Measurements from ENCODE around the gene UNC13B. TPM values are rescaled to one million over a fixed set of nuclear protein-coding genes. Genes with fewer than 3 reads are reported as not detected.

UNC13B gene
- total RNA-seq, 2 donors from 2014 or later = 1.4 to 1.7 TPM

DNA sequence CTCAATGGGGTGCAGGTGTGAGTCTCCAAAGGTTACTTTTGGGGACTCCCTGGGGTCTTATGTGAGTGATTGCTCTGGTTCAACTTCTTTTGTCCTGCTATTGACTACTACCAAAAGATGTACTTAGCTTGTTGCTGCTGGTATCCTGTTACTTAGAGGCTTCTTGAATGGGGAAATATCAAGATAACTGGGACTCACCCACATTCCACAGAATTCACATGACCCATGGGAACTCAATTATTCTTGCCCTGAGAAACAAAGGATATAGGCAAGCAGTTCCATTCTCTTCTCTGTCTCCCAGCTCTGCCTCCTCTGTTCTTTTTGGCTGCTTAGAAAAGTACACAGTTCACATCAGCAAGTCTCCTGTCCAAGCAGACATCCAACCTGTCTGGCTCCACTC lies 105.9 kb downstream of the UNC13B start:
- Mint-ChIP-seq H3K9me3 (no peaks in the 10 kb centered on the region), H3K4me3 (no peak overlapping the region), H3K36me3 (ENCODE audit: low read depth) (no peaks in the 10 kb centered on the region), H3K4me1 (no peaks in the 10 kb centered on the region), H3K27ac (no peak overlapping the region), H3K27me3 (peaks cover 19% of the 10 kb centered on the region)
- no peak for ATAC-seq (replicated peaks)

GRCh38 chr9:35269919-35270318 lies 108.1 kb downstream of the UNC13B start:
- no peaks in the 10 kb centered on the region for H3K36me3 Mint-ChIP-seq (ENCODE audit: low read depth)
- H3K27ac Mint-ChIP-seq = no peak overlapping the region
- no peaks in the 10 kb centered on the region for H3K4me1 Mint-ChIP-seq
- no peak overlapping the region for H3K4me3 Mint-ChIP-seq
- peaks cover 12% of the 10 kb centered on the region for H3K27me3 Mint-ChIP-seq
- ATAC-seq (replicated peaks) = no peak
- H3K9me3 Mint-ChIP-seq = no peaks in the 10 kb centered on the region

DNA sequence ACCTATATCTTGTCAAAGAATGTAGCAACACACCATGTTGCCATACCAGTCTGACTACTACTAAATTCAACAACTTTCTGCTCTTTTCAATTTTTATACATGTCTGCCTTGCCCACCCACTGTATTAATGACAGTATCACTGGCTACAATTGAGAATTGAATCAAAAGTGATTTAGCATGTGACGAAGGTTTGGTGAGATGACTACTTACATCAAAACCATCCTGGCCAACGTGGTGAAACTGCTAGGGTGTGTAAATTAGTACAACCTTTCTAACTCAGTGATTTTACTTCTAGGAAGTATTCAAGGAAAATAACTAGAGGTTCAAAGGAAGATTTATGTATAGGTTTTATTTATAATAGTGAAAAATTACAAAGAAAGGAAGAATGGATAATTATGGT lies 109.8 kb downstream of the UNC13B start:
- Mint-ChIP-seq H3K4me3 (no peak overlapping the region), H3K4me1 (peaks cover 6% of the 10 kb centered on the region), H3K27ac (no peak overlapping the region), H3K27me3 (peaks cover 10% of the 10 kb centered on the region), H3K9me3 (no peaks in the 10 kb centered on the region), H3K36me3 (ENCODE audit: low read depth) (no peaks in the 10 kb centered on the region)
- ATAC-seq (replicated peaks) = peak; percentile 57

DNA sequence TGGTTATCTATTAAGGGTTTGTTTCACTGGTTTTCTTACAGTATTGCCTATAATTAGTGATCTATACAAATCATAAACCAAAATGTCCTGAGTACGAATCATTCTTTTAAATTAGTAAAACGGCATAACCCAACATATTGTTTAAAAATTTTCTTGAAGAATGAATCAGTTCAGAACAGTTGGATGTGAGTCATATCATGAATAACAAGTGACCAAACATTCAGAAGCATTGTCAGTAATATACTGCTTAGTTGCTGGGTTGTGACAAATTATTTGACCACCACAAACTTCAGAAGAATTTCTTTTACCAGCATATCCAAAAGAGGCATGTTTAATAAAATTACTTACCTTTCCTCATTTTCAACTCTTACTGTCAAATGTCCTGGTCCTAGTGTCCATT lies 111.2 kb downstream of the UNC13B start:
- Mint-ChIP-seq H3K9me3 (no peaks in the 10 kb centered on the region), H3K4me1 (peaks cover 11% of the 10 kb centered on the region), H3K27ac (no peak overlapping the region), H3K4me3 (no peak overlapping the region), H3K36me3 (ENCODE audit: low read depth) (no peaks in the 10 kb centered on the region), H3K27me3 (peaks cover 9% of the 10 kb centered on the region)
- peak; percentile 43 for ATAC-seq (replicated peaks)

- peaks cover 14% of the 10 kb centered on the region for H3K4me1 Mint-ChIP-seq
- no peak overlapping the region for H3K27ac Mint-ChIP-seq
- H3K4me3 Mint-ChIP-seq = no peak overlapping the region
- H3K9me3 Mint-ChIP-seq = no peaks in the 10 kb centered on the region
- peaks cover 6% of the 10 kb centered on the region for H3K27me3 Mint-ChIP-seq
- ATAC-seq (replicated peaks) = peak; percentile 48
- no peaks in the 10 kb centered on the region for H3K36me3 Mint-ChIP-seq (ENCODE audit: low read depth)
These were observed 111.8 kb downstream of the UNC13B start for GRCh38 chr9:35273591-35273990.

DNA sequence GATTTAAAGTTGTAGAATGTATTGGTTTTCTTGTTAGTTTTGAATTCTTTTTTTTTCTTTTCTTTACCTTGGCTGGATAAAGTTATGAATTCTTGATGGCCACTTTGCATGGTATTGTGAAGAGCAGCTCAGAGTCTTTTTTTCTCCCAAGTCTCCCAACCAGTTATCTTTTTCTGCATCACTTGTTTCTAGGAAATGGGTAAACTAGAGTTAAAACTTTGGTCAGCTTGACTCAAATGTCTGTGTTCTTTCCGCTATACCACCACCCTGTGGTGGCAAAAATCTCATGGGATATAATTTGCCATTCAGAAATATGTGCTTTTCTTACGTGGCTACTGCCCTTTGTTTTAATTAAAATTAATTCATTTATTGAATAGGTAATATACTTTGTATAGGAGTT lies 113.2 kb downstream of the UNC13B start:
- no peak overlapping the region for H3K4me3 Mint-ChIP-seq
- no peaks in the 10 kb centered on the region for H3K36me3 Mint-ChIP-seq (ENCODE audit: low read depth)
- H3K9me3 Mint-ChIP-seq = no peaks in the 10 kb centered on the region
- no peak for ATAC-seq (replicated peaks)
- peaks cover 5% of the 10 kb centered on the region for H3K27me3 Mint-ChIP-seq
- H3K4me1 Mint-ChIP-seq = peaks cover 14% of the 10 kb centered on the region
- H3K27ac Mint-ChIP-seq = no peak overlapping the region

DNA sequence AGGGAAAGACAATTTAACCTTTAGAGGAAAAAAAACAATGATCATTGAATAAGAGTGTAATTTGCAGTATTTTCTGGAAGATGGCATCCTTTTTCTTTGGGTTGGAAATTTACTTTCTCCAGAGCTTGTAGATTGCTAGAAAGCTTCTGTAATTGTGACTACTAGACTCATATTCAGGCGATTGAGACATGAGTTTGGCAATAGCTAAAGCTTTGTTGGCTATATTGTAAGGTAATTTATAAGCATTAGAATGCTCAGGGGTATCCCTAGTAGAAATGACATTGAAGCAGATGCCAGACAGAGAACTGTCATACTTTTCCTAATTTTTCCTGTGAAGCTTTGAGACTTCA lies 115.3 kb downstream of the UNC13B start:
- Mint-ChIP-seq H3K9me3 (no peaks in the 10 kb centered on the region), H3K4me1 (peaks cover 14% of the 10 kb centered on the region), H3K4me3 (peak overlapping the region; percentile 54), H3K36me3 (ENCODE audit: low read depth) (no peaks in the 10 kb centered on the region), H3K27me3 (peaks cover 11% of the 10 kb centered on the region), H3K27ac (peak overlapping the region; percentile 82)
- ATAC-seq (replicated peaks) = no peak

DNA sequence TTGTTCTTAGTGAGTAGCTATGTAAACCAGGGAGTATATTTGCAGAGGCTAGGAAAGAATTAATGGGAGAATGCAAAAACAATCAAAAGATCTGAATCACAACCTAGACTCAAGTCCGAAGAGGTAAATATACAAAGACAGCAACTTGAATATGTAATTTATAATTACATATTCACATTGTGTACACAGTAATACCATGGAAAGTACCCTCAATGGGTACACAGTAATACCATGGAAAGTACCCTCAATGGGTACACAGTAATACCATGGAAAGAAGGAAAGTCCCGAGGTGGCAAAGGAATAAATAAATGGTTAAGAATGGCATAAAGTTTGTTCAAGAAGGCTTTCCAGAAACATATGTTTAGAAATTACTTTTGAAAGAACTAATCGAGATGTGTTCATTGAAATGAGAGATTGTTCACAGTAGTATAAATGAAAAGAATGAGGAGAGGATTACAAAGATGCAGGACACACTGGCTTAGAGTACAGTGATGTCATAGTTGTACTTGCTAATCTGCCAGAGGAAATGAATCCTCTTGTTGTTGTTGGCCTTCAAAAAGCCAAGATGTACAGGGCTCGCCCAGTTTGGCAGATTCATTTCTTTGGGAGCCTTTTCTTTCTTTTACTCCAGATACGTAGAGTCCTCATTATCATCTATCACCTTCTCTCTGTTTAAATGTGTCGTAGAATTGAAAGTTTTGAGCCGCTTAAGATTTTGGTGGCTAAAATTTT lies 116.0 kb downstream of the UNC13B start:
- peak overlapping the region; percentile 26 for H3K4me3 Mint-ChIP-seq
- no peaks in the 10 kb centered on the region for H3K9me3 Mint-ChIP-seq
- H3K36me3 Mint-ChIP-seq (ENCODE audit: low read depth) = no peaks in the 10 kb centered on the region
- H3K27me3 Mint-ChIP-seq = peaks cover 11% of the 10 kb centered on the region
- peaks cover 14% of the 10 kb centered on the region for H3K4me1 Mint-ChIP-seq
- peak; percentile 52 for ATAC-seq (replicated peaks)
- peak overlapping the region; percentile 82 for H3K27ac Mint-ChIP-seq

DNA sequence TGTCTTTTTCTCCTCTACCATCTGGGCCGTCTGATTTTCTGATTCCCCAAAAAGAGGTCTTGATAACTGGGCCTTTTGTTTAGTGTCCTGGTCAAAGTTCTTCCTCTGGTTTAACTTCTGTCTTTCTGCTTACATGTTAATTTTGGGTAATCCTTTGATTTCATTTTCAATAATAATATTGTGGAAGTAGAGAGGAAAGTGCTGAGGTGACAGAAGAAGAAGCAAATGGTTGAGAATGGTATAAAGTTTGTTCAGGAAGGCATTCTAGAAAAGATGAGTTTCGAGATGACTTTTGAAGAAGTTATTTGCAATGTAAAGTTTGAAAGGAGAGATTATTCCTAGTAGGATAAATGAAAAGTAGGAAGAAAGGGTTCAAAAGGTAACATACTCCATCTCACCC lies 118.1 kb downstream of the UNC13B start:
- no peaks in the 10 kb centered on the region for H3K36me3 Mint-ChIP-seq (ENCODE audit: low read depth)
- no peak overlapping the region for H3K4me3 Mint-ChIP-seq
- peaks cover 15% of the 10 kb centered on the region for H3K27me3 Mint-ChIP-seq

GRCh38 chr9:35280399-35280798 lies 118.6 kb downstream of the UNC13B start:
- Mint-ChIP-seq H3K4me3 (no peak overlapping the region), H3K27me3 (peaks cover 15% of the 10 kb centered on the region), H3K27ac (no peak overlapping the region), H3K9me3 (no peaks in the 10 kb centered on the region), H3K36me3 (ENCODE audit: low read depth) (no peaks in the 10 kb centered on the region), H3K4me1 (peaks cover 14% of the 10 kb centered on the region)
- ATAC-seq (replicated peaks) = no peak

More for the DNA sequence above, 118.1 kb downstream of the UNC13B start:
- H3K9me3 Mint-ChIP-seq = no peaks in the 10 kb centered on the region
- peaks cover 14% of the 10 kb centered on the region for H3K4me1 Mint-ChIP-seq
- no peak overlapping the region for H3K27ac Mint-ChIP-seq
- ATAC-seq (replicated peaks) = no peak

DNA sequence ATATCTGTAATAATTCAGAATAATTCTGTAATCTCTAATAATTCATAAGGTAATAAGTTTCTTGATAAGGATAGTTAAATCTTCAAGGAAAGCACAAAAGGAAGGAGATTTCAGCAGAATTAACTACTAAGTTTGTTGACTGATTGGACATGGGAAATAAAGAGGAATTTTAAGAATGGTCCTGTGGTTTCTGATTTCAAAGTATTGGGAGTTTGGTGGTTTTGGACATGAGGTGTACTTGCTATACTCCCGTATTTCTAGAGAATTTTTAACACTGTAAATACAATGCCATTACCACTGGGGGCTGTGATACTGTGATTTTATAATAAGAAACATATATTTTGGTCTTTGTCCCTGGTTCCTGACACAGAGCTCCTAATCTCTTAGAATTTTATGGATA lies 123.9 kb downstream of the UNC13B start:
- ATAC-seq (replicated peaks) = no peak
- no peaks in the 10 kb centered on the region for H3K4me1 Mint-ChIP-seq
- H3K27me3 Mint-ChIP-seq = peaks cover 23% of the 10 kb centered on the region
- no peaks in the 10 kb centered on the region for H3K9me3 Mint-ChIP-seq
- no peaks in the 10 kb centered on the region for H3K36me3 Mint-ChIP-seq (ENCODE audit: low read depth)
- no peak overlapping the region for H3K27ac Mint-ChIP-seq
- H3K4me3 Mint-ChIP-seq = no peak overlapping the region

DNA sequence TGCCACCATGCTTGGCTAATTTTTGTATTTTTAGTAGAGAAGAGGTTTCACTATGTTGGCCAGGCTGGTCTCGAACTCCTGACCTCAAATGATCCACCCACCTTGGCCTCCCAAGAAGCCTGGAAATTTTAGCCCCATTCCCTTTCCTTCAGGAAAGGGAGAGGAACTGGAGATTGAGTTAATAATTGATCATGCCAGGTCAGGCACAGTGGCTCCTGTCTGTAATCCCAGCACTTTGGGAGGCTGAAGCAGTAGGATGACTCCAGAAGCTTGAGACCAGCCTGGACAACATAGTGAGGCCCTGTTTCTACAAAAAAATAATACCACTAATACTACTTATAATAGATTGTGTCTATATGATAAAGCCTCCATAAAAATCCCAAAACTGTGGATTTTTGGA lies 124.6 kb downstream of the UNC13B start:
- peaks cover 23% of the 10 kb centered on the region for H3K27me3 Mint-ChIP-seq
- H3K4me1 Mint-ChIP-seq = no peaks in the 10 kb centered on the region
- H3K36me3 Mint-ChIP-seq (ENCODE audit: low read depth) = no peaks in the 10 kb centered on the region
- no peak for ATAC-seq (replicated peaks)
- no peaks in the 10 kb centered on the region for H3K9me3 Mint-ChIP-seq
- no peak overlapping the region for H3K27ac Mint-ChIP-seq
- no peak overlapping the region for H3K4me3 Mint-ChIP-seq

GRCh38 chr9:35287987-35288632 lies 126.3 kb downstream of the UNC13B start:
- H3K36me3 Mint-ChIP-seq (ENCODE audit: low read depth) = no peaks in the 10 kb centered on the region
- ATAC-seq (replicated peaks) = peak; percentile 47
- H3K4me3 Mint-ChIP-seq = no peak overlapping the region
- H3K9me3 Mint-ChIP-seq = no peaks in the 10 kb centered on the region
- H3K27ac Mint-ChIP-seq = no peak overlapping the region
- H3K4me1 Mint-ChIP-seq = no peaks in the 10 kb centered on the region
- peaks cover 22% of the 10 kb centered on the region for H3K27me3 Mint-ChIP-seq

- H3K27ac Mint-ChIP-seq = no peak overlapping the region
- no peak overlapping the region for H3K4me3 Mint-ChIP-seq
- no peaks in the 10 kb centered on the region for H3K9me3 Mint-ChIP-seq
- H3K36me3 Mint-ChIP-seq (ENCODE audit: low read depth) = no peaks in the 10 kb centered on the region
- no peak for ATAC-seq (replicated peaks)
- peaks cover 19% of the 10 kb centered on the region for H3K27me3 Mint-ChIP-seq
- no peaks in the 10 kb centered on the region for H3K4me1 Mint-ChIP-seq
These were observed 127.0 kb downstream of the UNC13B start for GRCh38 chr9:35288778-35289177.

GRCh38 chr9:35293376-35293964 lies 131.7 kb downstream of the UNC13B start:
- no peak for ATAC-seq (replicated peaks)
- Mint-ChIP-seq H3K36me3 (ENCODE audit: low read depth) (no peaks in the 10 kb centered on the region), H3K27ac (no peak overlapping the region), H3K4me1 (peaks cover 3% of the 10 kb centered on the region), H3K4me3 (no peak overlapping the region), H3K27me3 (peaks cover 11% of the 10 kb centered on the region), H3K9me3 (no peaks in the 10 kb centered on the region)

Data from activated T-helper 17 cell treated with anti-CD3 and anti-CD28 coated beads, Interleukin-2, amount 50 U/mL, for 72 hours (primary cell).